ENCODE results near the gene CFI. TPM values are rescaled to one million over a fixed set of nuclear protein-coding genes. Genes with fewer than 3 reads are reported as not detected.
"Not testable (repeated sequence)": the region's sequence is repeated elsewhere in the genome, so short reads cannot be mapped to it uniquely, and the experiment has no call there.

Gene CFI
- total and polyA plus RNA-seq, 9 of the 15 experiments (the other 6 are each of a cell fraction or from before 2014, with no cell fraction given): 0.30 to 8.4 (median 0.95) TPM

DNA sequence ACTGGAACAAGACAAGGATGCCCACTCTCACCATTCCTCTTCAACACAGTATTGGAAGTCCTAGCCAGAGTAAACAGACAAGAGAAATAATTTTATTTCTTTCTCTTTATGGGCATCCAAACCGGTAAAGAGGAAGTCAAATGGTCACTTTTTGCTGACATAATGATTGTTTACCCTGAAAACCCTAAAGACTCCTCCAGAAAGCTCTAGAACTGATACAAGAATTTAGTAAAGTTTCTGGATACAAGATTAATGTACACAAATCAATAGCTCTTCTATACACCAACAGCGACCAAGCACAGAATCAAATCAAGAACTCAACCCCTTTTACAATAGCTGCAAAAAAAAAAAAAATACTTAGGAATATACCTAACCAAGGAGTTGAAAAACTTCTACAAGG lies 19.7 kb downstream of the CFI start:
- intact Hi-C loops (cut with micrococcal nuclease); H4K20me1 ChIP-seq (replicated peaks; ENCODE audit: control insufficient read depth, insufficient read depth, low read length); in situ Hi-C loops (cut with MboI); H3K4me2 ChIP-seq (ENCODE audit: insufficient read depth, low read length); H3K79me2 ChIP-seq (ENCODE audit: control insufficient read depth, insufficient read depth, low read length); DNase-seq (ENCODE audit: extremely low read depth in 1 of 4, low spot score in 3 of 4); POLR2A ChIA-PET; H3K27me3 ChIP-seq (ENCODE audit: control insufficient read depth in 2 of 2, insufficient read depth in 2 of 2, low read length in 2 of 2); H3K27ac ChIP-seq (ENCODE audit: extremely low read depth, low read depth, low read length); BruUV-seq (replicated peaks); H3K4me1 ChIP-seq (replicated peaks in 1 of 2; ENCODE audit: control insufficient read depth in 2 of 2, insufficient read depth in 2 of 2, low read length in 2 of 2); CTCF ChIA-PET (ENCODE audit: low intra/inter-chr PET ratio); H3K9ac ChIP-seq (ENCODE audit: insufficient read depth in 1 of 2, low read depth in 2 of 2, low read length in 2 of 2); H3K9me1 ChIP-seq (ENCODE audit: control insufficient read depth, insufficient read depth, low read length); ATAC-seq; FAIRE-seq; H3K4me3 ChIP-seq; H3K36me3 ChIP-seq (ENCODE audit: control insufficient read depth, insufficient read depth, low read length); H2AFZ ChIP-seq (ENCODE audit: low read depth, low read length); H3K9me3 ChIP-seq (replicated peaks; ENCODE audit: control insufficient read depth, insufficient read depth, low read depth, low read length): not testable (repeated sequence)
- TF ChIP-seq ARNT (IDR thresholded peaks at IDR 0.05): peak in 1 of 2 experiments; percentile 90; a peak in 2 of 4 replicates
- peak; percentile 38; the same call in 1 of the 2 replicates for TF ChIP-seq C11orf30 (IDR thresholded peaks at IDR 0.05; ENCODE audit: low read depth)
- 0 out of 2 replicates have a peak, but pooled peaks have one; percentile 18 for TF ChIP-seq MAFF (IDR thresholded peaks at IDR 0.05; ENCODE audit: low read length)
- TF ChIP-seq ZNF316 (IDR thresholded peaks at IDR 0.05): peak; percentile 42; the same call in 1 of the 2 replicates
- WGBS (ENCODE audit: insufficient coverage, low coverage, missing lambda C conversion rate): 6% methylated on average over 2 of the region's 2 CpGs

- no peak overlapping the region; the same call in 1 of the 2 replicates for H3K4me2 ChIP-seq (ENCODE audit: insufficient read depth, low read length)
- WGBS (ENCODE audit: insufficient coverage, low coverage, missing lambda C conversion rate): 19% methylated on average over 5 of the region's 5 CpGs
- no peaks in the 10 kb centered on the region for H4K20me1 ChIP-seq (replicated peaks; ENCODE audit: control insufficient read depth, insufficient read depth, low read length)
- CTCF ChIA-PET (ENCODE audit: low intra/inter-chr PET ratio): no interaction called here
- in situ Hi-C loops (cut with MboI): no loop called here
- no TSS peak for BruUV-seq (replicated peaks)
- H3K9me1 ChIP-seq (ENCODE audit: control insufficient read depth, insufficient read depth, low read length): no peaks in the 10 kb centered on the region
- peaks cover 0 to 15% of the 10 kb centered on the region in 2 experiments; a peak in 3 of 5 replicates for H3K4me1 ChIP-seq (replicated peaks in 1 of 2; ENCODE audit: control insufficient read depth in 2 of 2, insufficient read depth in 2 of 2, low read length in 2 of 2)
- H3K36me3 ChIP-seq (ENCODE audit: control insufficient read depth, insufficient read depth, low read length): no peaks in the 10 kb centered on the region
- H3K4me3 ChIP-seq: no peak overlapping the region
- H3K79me2 ChIP-seq (ENCODE audit: control insufficient read depth, insufficient read depth, low read length): no peaks in the 10 kb centered on the region
- 0 out of 3 replicates have a peak overlapping the region, but pooled peaks have one; percentile 2 for H3K27ac ChIP-seq (ENCODE audit: extremely low read depth, low read depth, low read length)
- H3K9ac ChIP-seq (ENCODE audit: insufficient read depth in 1 of 2, low read depth in 2 of 2, low read length in 2 of 2): 0 out of 4 replicates have a peak overlapping the region, but pooled peaks of 1 of the 2 experiments have one; percentile 1
- H3K27me3 ChIP-seq (ENCODE audit: control insufficient read depth in 2 of 2, insufficient read depth in 2 of 2, low read length in 2 of 2): no peaks in the 10 kb centered on the region
- H3K9me3 ChIP-seq (replicated peaks; ENCODE audit: control insufficient read depth, insufficient read depth, low read depth, low read length): no peaks in the 10 kb centered on the region
- FAIRE-seq: no peak
- peak; percentile 76 for ATAC-seq
- intact Hi-C loops (cut with micrococcal nuclease): no loop called here
- POLR2A ChIA-PET: interaction anchor here (0.6 to 1.5 kb wide), 5 partner anchors 10 to 106 kb away, joined by 3 to 5 read pairs (median 3); partner anchors contain the start of gene GAR1
- peak in 1 of 4 experiments; percentile 40 for DNase-seq (ENCODE audit: extremely low read depth in 1 of 4, low spot score in 3 of 4)
- peak overlapping the region; percentile 79 for H2AFZ ChIP-seq (ENCODE audit: low read depth, low read length)
- no peak for TF ChIP-seq TAF15 (IDR thresholded peaks at IDR 0.05; ENCODE audit: low read depth, low read length)
- peak; percentile 53; the same call in 1 of the 2 replicates for TF ChIP-seq PKNOX1 (IDR thresholded peaks at IDR 0.05)
- no peak for TF ChIP-seq POLR2B (IDR thresholded peaks at IDR 0.05; ENCODE audit: low read depth, partially characterized antibody)
- TF ChIP-seq VEZF1 (CRISPR knock-in tag; IDR thresholded peaks at IDR 0.05): no peak
- no peak for TF ChIP-seq SRF (CRISPR knock-in tag; IDR thresholded peaks at IDR 0.05)
- TF ChIP-seq ZBTB33 (CRISPR knock-in tag; IDR thresholded peaks at IDR 0.05): no peak
- TF ChIP-seq GTF2F1 (IDR thresholded peaks at IDR 0.05; ENCODE audit: low read depth, low read length): no peak
These were observed 36.9 kb downstream of the CFI start for GRCh38 chr4:109764789-109765402.

Measured in K562 (cell line).